Measurements from ENCODE around the gene F2RL2.

Gene F2RL2

GRCh38 chr5:76580981-76581380, 42.2 kb downstream of the F2RL2 start:
- Histone ChIP-seq H3K4me3 (no peak overlapping the region), H3K27ac (no peak overlapping the region)
- no peak for TF ChIP-seq CTCF (IDR thresholded peaks at IDR 0.05)
- no peak for DNase-seq (ENCODE audit: low spot score)

GRCh38 chr5:76579166-76579937, 43.9 kb downstream of the F2RL2 start:
- Histone ChIP-seq H3K27ac (no peak overlapping the region), H3K4me3 (no peak overlapping the region)
- no peak for DNase-seq (ENCODE audit: low spot score)
- no peak for TF ChIP-seq CTCF (IDR thresholded peaks at IDR 0.05)

- no peak overlapping the region for H3K4me3 ChIP-seq
- no peak for TF ChIP-seq CTCF (IDR thresholded peaks at IDR 0.05)
- no peak for DNase-seq (ENCODE audit: low spot score)
- no peak overlapping the region for H3K27ac ChIP-seq
Observed at GRCh38 chr5:76576996-76577395, 46.2 kb downstream of the F2RL2 start.

- no peak for DNase-seq (ENCODE audit: low spot score)
- no peak for TF ChIP-seq CTCF (IDR thresholded peaks at IDR 0.05)
- Histone ChIP-seq H3K4me3 (no peak overlapping the region), H3K27ac (no peak overlapping the region)
Observed at GRCh38 chr5:76576450-76576849, 46.8 kb downstream of the F2RL2 start.

GRCh38 chr5:76571559-76571958, 51.6 kb downstream of the F2RL2 start:
- no peak for TF ChIP-seq CTCF (IDR thresholded peaks at IDR 0.05)

GRCh38 chr5:76570153-76570552, 53.0 kb downstream of the F2RL2 start:
- no peak for DNase-seq (ENCODE audit: low spot score)
- H3K4me3 ChIP-seq: no peak overlapping the region
- TF ChIP-seq CTCF (IDR thresholded peaks at IDR 0.05): no peak
- no peak overlapping the region for H3K27ac ChIP-seq

More at GRCh38 chr5:76571559-76571958, 51.6 kb downstream of the F2RL2 start:
- no peak for DNase-seq (ENCODE audit: low spot score)
- no peak overlapping the region for H3K27ac ChIP-seq
- H3K4me3 ChIP-seq: no peak overlapping the region

All from coronary artery (tissue), 2 donors.